Fibroblast of lung (primary cell): ENCODE results near the gene VGLL1. TPM values are rescaled to one million over a fixed set of nuclear protein-coding genes. Genes with fewer than 3 reads are reported as not detected.

Experiments used
- DNase-seq, 2 donors: peaks; one replicate each; pipeline versions ENCODE4 v3.0.0 to v3.0.0-alpha.2; 2010; ENCODE audit warnings: low read depth in 2 of 2
- H2AFZ ChIP-seq: 2 replicates; pipeline ENCODE4 v1.5.1; 2012; ENCODE audit warnings: low read length, control low read depth, inconsistent platforms
- H3K27ac ChIP-seq: 2 replicates; pipeline ENCODE4 v1.5.1; 2011; ENCODE audit warnings: low read length, control low read depth; ENCODE audit not compliant: insufficient read depth
- H3K27me3 ChIP-seq: 2 replicates; pipeline ENCODE4 v1.5.1; 2011; ENCODE audit warnings: mild to moderate bottlenecking, low read length; ENCODE audit not compliant: control insufficient read depth, insufficient read depth
- H3K36me3 ChIP-seq: 2 replicates; pipeline ENCODE4 v1.5.1; 2011; ENCODE audit warnings: low read length; ENCODE audit not compliant: control insufficient read depth, insufficient read depth
- H3K4me1 ChIP-seq: 2 replicates; pipeline ENCODE4 v1.5.1; 2011; ENCODE audit warnings: low read length; ENCODE audit not compliant: control insufficient read depth, insufficient read depth; ENCODE audit errors: extremely low read depth
- H3K4me2 ChIP-seq: 2 replicates; pipeline ENCODE4 v1.5.1; 2011; ENCODE audit warnings: low read length, control low read depth; ENCODE audit not compliant: insufficient read depth; ENCODE audit errors: extremely low read depth
- H3K4me3 ChIP-seq, 4 experiments: fragments of 200-600 bp in 1 of 4; sonication (generic) in 1 of 4; replicated peaks in 1 of 4; 2 replicates each; pipeline ENCODE4 v1.5.1; 2011 to 2016; ENCODE audit warnings: low read length in 4 of 4, low read depth in 3 of 4, mild to moderate bottlenecking in 3 of 4, control low read depth in 2 of 4, inconsistent platforms in 1 of 4, mixed read lengths in 1 of 4; ENCODE audit not compliant: insufficient read depth in 1 of 4; ENCODE audit errors: control extremely low read depth in 1 of 4
- H3K79me2 ChIP-seq: 2 replicates; pipeline ENCODE4 v1.5.1; 2012; ENCODE audit warnings: mild to moderate bottlenecking, low read length, inconsistent platforms; ENCODE audit not compliant: control insufficient read depth, insufficient read depth
- H3K9ac ChIP-seq: 2 replicates; pipeline ENCODE4 v1.5.1; 2011; ENCODE audit warnings: mild to moderate bottlenecking, low read length, control low read depth; ENCODE audit not compliant: insufficient read depth
- H3K9me3 ChIP-seq: 2 replicates; pipeline ENCODE4 v1.5.1; 2012; ENCODE audit warnings: low read depth, low read length; ENCODE audit not compliant: control insufficient read depth, insufficient read depth
- H4K20me1 ChIP-seq: 2 replicates; pipeline ENCODE4 v1.5.1; 2011; ENCODE audit warnings: low read length; ENCODE audit not compliant: control insufficient read depth, insufficient read depth; ENCODE audit errors: extremely low read depth
- EZH2 ChIP-seq: IDR thresholded peaks from 2 replicates; pipeline ENCODE4 v1.5.1; 2012; ENCODE audit warnings: low read length, control low read depth, mild to moderate bottlenecking; ENCODE audit errors: missing control alignments
- polyA plus RNA-seq, 2 donors: library from polyadenylated mRNA; depleted of rRNA in 1 of 2; stranded (reverse) in 1 of 2; unstranded in 1 of 2; fragments of >200 nt; gene quantifications; 2 replicates each; pipeline ENCODE4 v1.2.1, GENCODE V29; 2011 to 2012; ENCODE audit warnings: missing spikeins in 1 of 2
- total RNA-seq: library from RNA; depleted of rRNA; stranded (reverse); fragments of >200 nt; gene quantifications from 2 replicates; pipeline ENCODE4 v1.2.1, GENCODE V29; 2014
- TF ChIP-seq, protein P1 (sequence below), 2 donors: IDR thresholded peaks in 1 of 2; conservative IDR thresholded peaks in 1 of 2; 1 replicate in 1 of 2; 2 replicates in 1 of 2; pipeline ENCODE4 v1.5.1; 2011 to 2012; ENCODE audit warnings: low read length in 2 of 2, control low read depth in 1 of 2, inconsistent platforms in 1 of 2, low read depth in 1 of 2, mild to moderate bottlenecking in 1 of 2

The VGLL1 gene
- total and polyA plus RNA-seq, 2 donors (not counting 1 experiment from before 2014, with no cell fraction given) = not detected

- Histone ChIP-seq H3K9me3 (no peaks in the 10 kb centered on the region), H3K4me1 (no peaks in the 10 kb centered on the region), H3K36me3 (no peaks in the 10 kb centered on the region), H2AFZ (no peak overlapping the region), H3K79me2 (no peaks in the 10 kb centered on the region), H3K27me3 (no peaks in the 10 kb centered on the region), H3K4me2 (no peak overlapping the region), H3K9ac (no peak overlapping the region), H3K27ac (no peak overlapping the region), H4K20me1 (no peaks in the 10 kb centered on the region), H3K4me3 (no peak overlapping the region)
- DNase-seq = no peak
- TF ChIP-seq EZH2 = no peak
- TF ChIP-seq, protein P1, sequence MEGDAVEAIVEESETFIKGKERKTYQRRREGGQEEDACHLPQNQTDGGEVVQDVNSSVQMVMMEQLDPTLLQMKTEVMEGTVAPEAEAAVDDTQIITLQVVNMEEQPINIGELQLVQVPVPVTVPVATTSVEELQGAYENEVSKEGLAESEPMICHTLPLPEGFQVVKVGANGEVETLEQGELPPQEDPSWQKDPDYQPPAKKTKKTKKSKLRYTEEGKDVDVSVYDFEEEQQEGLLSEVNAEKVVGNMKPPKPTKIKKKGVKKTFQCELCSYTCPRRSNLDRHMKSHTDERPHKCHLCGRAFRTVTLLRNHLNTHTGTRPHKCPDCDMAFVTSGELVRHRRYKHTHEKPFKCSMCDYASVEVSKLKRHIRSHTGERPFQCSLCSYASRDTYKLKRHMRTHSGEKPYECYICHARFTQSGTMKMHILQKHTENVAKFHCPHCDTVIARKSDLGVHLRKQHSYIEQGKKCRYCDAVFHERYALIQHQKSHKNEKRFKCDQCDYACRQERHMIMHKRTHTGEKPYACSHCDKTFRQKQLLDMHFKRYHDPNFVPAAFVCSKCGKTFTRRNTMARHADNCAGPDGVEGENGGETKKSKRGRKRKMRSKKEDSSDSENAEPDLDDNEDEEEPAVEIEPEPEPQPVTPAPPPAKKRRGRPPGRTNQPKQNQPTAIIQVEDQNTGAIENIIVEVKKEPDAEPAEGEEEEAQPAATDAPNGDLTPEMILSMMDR (conservative IDR thresholded peaks at IDR 0.05 in 1 of 2, IDR thresholded peaks at IDR 0.05 in 1 of 2; ENCODE audit: low read depth in 1 of 2, low read length in 2 of 2) = no peak
These were observed 12.9 kb upstream of the VGLL1 start for GRCh38 chrX:136519069-136519468.

- Histone ChIP-seq H3K4me1 (no peaks in the 10 kb centered on the region), H3K9ac (no peak overlapping the region), H3K4me3 (no peak overlapping the region), H4K20me1 (no peaks in the 10 kb centered on the region), H2AFZ (no peak overlapping the region), H3K27me3 (no peaks in the 10 kb centered on the region), H3K79me2 (no peaks in the 10 kb centered on the region), H3K27ac (no peak overlapping the region), H3K4me2 (no peak overlapping the region), H3K9me3 (no peaks in the 10 kb centered on the region), H3K36me3 (no peaks in the 10 kb centered on the region)
- TF ChIP-seq, protein P1 (conservative IDR thresholded peaks at IDR 0.05 in 1 of 2, IDR thresholded peaks at IDR 0.05 in 1 of 2; ENCODE audit: low read depth in 1 of 2, low read length in 2 of 2) = no peak
- no peak for TF ChIP-seq EZH2
- no peak for DNase-seq
These were observed 8.2 kb upstream of the VGLL1 start for GRCh38 chrX:136523770-136524169.

DNA sequence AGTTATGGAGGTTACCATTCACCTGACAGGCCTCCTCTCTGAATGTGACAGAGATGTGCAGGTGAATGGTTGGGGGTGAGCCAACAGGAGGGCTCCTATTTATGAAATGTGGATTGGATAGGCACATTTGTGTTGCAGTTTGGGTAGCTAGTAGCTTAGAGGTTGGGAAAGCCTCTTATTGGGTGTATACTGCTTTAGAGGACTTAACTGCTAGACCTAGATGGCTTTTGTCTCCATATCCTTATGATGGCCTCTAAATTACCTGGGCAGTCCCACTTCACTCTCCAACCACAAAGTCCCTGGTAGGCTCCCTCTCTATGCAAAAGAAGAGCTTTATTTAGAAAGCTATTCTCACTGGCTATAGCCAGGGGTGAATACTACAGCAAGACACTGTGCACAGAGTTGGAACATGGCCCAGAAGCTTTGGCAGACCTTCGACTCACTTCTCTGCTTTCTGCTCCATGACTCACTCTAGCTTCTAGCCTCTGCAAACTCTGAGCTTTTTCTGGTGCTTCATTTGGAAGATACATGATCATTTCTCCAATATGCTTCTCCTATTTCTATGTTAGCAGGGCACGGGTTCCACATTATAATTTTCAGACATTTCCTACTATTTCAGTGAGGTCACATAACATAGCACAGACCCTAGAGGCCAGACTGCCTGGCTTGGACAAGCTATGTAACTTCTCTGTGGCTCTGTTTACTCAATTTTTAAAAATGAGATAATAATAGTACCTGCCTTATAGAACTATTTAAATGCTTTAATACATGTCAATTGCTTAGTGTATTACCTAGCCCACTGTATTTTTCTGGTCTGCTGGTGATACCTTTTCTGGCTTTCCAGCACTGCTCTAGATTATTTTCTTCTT lies 6.0 kb upstream of the VGLL1 start:
- no peak for TF ChIP-seq EZH2
- TF ChIP-seq, protein P1 (conservative IDR thresholded peaks at IDR 0.05 in 1 of 2, IDR thresholded peaks at IDR 0.05 in 1 of 2; ENCODE audit: low read depth in 1 of 2, low read length in 2 of 2) = no peak
- no peak overlapping the region for H3K4me2 ChIP-seq
- H3K4me3 ChIP-seq = no peak overlapping the region
- peak; percentile 84 to 93 for DNase-seq
- no peak overlapping the region for H2AFZ ChIP-seq
- H3K9me3 ChIP-seq = no peaks in the 10 kb centered on the region
- no peak overlapping the region for H3K9ac ChIP-seq
- no peaks in the 10 kb centered on the region for H3K36me3 ChIP-seq
- no peaks in the 10 kb centered on the region for H4K20me1 ChIP-seq
- H3K27me3 ChIP-seq = no peaks in the 10 kb centered on the region
- H3K79me2 ChIP-seq = no peaks in the 10 kb centered on the region
- H3K4me1 ChIP-seq = no peaks in the 10 kb centered on the region
- H3K27ac ChIP-seq = no peak overlapping the region
